ENCODE results near the gene ARL6IP6.

ARL6IP6 gene

GRCh38 chr2:152718076-152718908 lies at the start of gene ARL6IP6:
ARL6IP6 (plus strand) TSS chr2:152718620; CDS start chr2:152718625, 5 bp downstream.
- peak; percentile 94 for DNase-seq (ENCODE audit: low spot score)

GRCh38 chr2:152674334-152674733 lies 44.1 kb upstream of the ARL6IP6 start:
- no peak for DNase-seq (ENCODE audit: low spot score)

- no peak for DNase-seq (ENCODE audit: low spot score)
These were observed 42.0 kb upstream of the ARL6IP6 start for GRCh38 chr2:152676461-152676860.

GRCh38 chr2:152678808-152679207 lies 39.6 kb upstream of the ARL6IP6 start:
- no peak for DNase-seq (ENCODE audit: low spot score)

GRCh38 chr2:152682663-152683062 lies 35.8 kb upstream of the ARL6IP6 start:
- DNase-seq (ENCODE audit: low spot score) = no peak

GRCh38 chr2:152683400-152683799 lies 35.0 kb upstream of the ARL6IP6 start:
- no peak for DNase-seq (ENCODE audit: low spot score)

GRCh38 chr2:152686321-152686720 lies 32.1 kb upstream of the ARL6IP6 start:
- DNase-seq (ENCODE audit: low spot score) = no peak

GRCh38 chr2:152693033-152693432 lies 25.4 kb upstream of the ARL6IP6 start:
- DNase-seq (ENCODE audit: low spot score) = no peak

- no peak for DNase-seq (ENCODE audit: low spot score)
These were observed 24.2 kb upstream of the ARL6IP6 start for GRCh38 chr2:152694161-152694661.

GRCh38 chr2:152695763-152696162 lies 22.7 kb upstream of the ARL6IP6 start:
- no peak for DNase-seq (ENCODE audit: low spot score)

GRCh38 chr2:152696476-152696875 lies 21.9 kb upstream of the ARL6IP6 start:
- no peak for DNase-seq (ENCODE audit: low spot score)

GRCh38 chr2:152701198-152701597 lies 17.2 kb upstream of the ARL6IP6 start:
- DNase-seq (ENCODE audit: low spot score) = no peak

GRCh38 chr2:152706477-152707021 lies 11.9 kb upstream of the ARL6IP6 start:
- DNase-seq (ENCODE audit: low spot score) = no peak

GRCh38 chr2:152708742-152709141 lies 9.7 kb upstream of the ARL6IP6 start:
- no peak for DNase-seq (ENCODE audit: low spot score)

GRCh38 chr2:152710713-152711112 lies 7.7 kb upstream of the ARL6IP6 start:
- DNase-seq (ENCODE audit: low spot score) = no peak

GRCh38 chr2:152715112-152715511 lies 3.3 kb upstream of the ARL6IP6 start:
- no peak for DNase-seq (ENCODE audit: low spot score)

- DNase-seq (ENCODE audit: low spot score) = no peak
These were observed 2.5 kb upstream of the ARL6IP6 start for GRCh38 chr2:152715854-152716428.

- DNase-seq (ENCODE audit: low spot score) = no peak
These were observed 1.6 kb upstream of the ARL6IP6 start for GRCh38 chr2:152716805-152717227.

GRCh38 chr2:152717228-152718075 lies 968 bp upstream of the ARL6IP6 start, which contains the start of gene PRPF40A:
PRPF40A (minus strand) TSS chr2:152717461; CDS start chr2:152717439, 22 bp downstream.
- peak; percentile 99 for DNase-seq (ENCODE audit: low spot score)

- DNase-seq (ENCODE audit: low spot score) = peak; percentile 14
These were observed 657 bp downstream of the ARL6IP6 start for GRCh38 chr2:152718909-152719645.

- DNase-seq (ENCODE audit: low spot score) = no peak
These were observed 2.4 kb downstream of the ARL6IP6 start for GRCh38 chr2:152720794-152721193.
